Progenitor cell of endocrine pancreas (in vitro differentiated cells): Measurements from ENCODE around the gene PTPRT. TPM values are rescaled to one million over a fixed set of nuclear protein-coding genes. Genes with fewer than 3 reads are reported as not detected.

Source experiments
- DNase-seq: peaks from one replicate; pipeline ENCODE4 v3.0.0; 2021; ENCODE audit warnings: low spot score; ENCODE audit not compliant: unreplicated experiment
- H3K27ac Mint-ChIP-seq: 2 replicates; pipeline ENCODE4 v1.8.0; 2021; ENCODE audit warnings: mild to moderate bottlenecking, moderate library complexity, mixed read lengths
- H3K27me3 Mint-ChIP-seq: 2 replicates; pipeline ENCODE4 v1.8.0; 2021; ENCODE audit warnings: mixed read lengths
- H3K36me3 Mint-ChIP-seq: 2 replicates; pipeline ENCODE4 v1.8.0; 2022; ENCODE audit warnings: mixed read lengths; ENCODE audit not compliant: insufficient read depth
- H3K4me1 Mint-ChIP-seq: 2 replicates; pipeline ENCODE4 v1.8.0; 2021; ENCODE audit warnings: low read depth, mixed read lengths
- H3K4me3 Mint-ChIP-seq: 2 replicates; pipeline ENCODE4 v1.8.0; 2021; ENCODE audit warnings: low read depth, mild to moderate bottlenecking, moderate library complexity, mixed read lengths
- H3K9me3 Mint-ChIP-seq: 2 replicates; pipeline ENCODE4 v1.8.0; 2021; ENCODE audit warnings: low read depth, mixed read lengths
- total RNA-seq: library from RNA; stranded (reverse); gene quantifications from 2 replicates; pipeline ENCODE4 v1.2.1, GENCODE V29; 2021
- TF ChIP-seq, protein P1 (sequence below): fragments of 200-600 bp; sonication (generic); IDR thresholded peaks from one replicate; pipeline ENCODE4 v1.5.0; 2021; ENCODE audit warnings: antibody characterized with exemption, mild to moderate bottlenecking; ENCODE audit not compliant: unreplicated experiment

The PTPRT gene
- total RNA-seq, 1 donor from 2014 or later: 65.9 TPM

DNA sequence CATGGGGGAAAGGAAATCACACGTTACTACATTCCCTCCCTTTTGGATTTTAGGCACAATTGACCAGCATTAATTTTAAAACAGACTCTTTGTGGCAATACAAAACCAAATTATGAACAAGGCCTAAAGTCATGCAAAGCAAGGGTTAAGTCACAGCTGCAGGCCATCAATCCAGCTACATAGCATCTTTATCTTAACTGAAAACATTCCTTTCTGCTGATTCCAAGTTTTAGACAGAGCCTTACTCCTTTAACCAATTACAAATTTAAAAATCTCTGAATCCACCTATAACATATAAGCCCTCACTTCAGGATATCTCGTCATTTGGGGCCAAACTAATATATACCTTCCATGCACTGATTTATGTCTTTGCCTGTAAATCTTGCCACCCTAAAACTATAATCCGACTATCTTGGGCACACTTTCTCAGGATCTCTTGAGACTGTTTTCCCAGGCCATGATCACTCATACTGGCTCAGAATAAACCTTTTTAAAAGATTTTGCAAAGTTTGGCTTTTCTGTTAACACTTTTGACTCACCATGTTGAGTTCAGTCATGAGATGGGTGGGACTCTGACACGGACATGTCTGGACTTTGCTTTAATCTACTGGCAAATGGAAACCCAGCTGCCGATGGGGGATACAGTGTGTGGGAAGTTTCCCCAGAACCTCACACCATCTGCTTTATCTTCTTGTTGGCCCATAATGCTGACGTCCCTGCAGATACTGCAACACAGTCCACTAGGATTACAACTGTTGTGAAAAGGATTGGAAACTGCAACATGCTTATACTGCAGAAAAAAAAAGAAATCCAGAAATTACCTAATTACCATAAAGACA is 757.0 kb downstream of the PTPRT start:
- TF ChIP-seq, protein P1, sequence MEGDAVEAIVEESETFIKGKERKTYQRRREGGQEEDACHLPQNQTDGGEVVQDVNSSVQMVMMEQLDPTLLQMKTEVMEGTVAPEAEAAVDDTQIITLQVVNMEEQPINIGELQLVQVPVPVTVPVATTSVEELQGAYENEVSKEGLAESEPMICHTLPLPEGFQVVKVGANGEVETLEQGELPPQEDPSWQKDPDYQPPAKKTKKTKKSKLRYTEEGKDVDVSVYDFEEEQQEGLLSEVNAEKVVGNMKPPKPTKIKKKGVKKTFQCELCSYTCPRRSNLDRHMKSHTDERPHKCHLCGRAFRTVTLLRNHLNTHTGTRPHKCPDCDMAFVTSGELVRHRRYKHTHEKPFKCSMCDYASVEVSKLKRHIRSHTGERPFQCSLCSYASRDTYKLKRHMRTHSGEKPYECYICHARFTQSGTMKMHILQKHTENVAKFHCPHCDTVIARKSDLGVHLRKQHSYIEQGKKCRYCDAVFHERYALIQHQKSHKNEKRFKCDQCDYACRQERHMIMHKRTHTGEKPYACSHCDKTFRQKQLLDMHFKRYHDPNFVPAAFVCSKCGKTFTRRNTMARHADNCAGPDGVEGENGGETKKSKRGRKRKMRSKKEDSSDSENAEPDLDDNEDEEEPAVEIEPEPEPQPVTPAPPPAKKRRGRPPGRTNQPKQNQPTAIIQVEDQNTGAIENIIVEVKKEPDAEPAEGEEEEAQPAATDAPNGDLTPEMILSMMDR: no peak
- H3K27ac Mint-ChIP-seq: no peak overlapping the region
- H3K4me1 Mint-ChIP-seq: peaks cover 13% of the 10 kb centered on the region
- no peaks in the 10 kb centered on the region for H3K9me3 Mint-ChIP-seq
- peaks cover 3% of the 10 kb centered on the region for H3K27me3 Mint-ChIP-seq
- no peak for DNase-seq
- H3K4me3 Mint-ChIP-seq: no peak overlapping the region
- peaks cover 1% of the 10 kb centered on the region for H3K36me3 Mint-ChIP-seq

DNA sequence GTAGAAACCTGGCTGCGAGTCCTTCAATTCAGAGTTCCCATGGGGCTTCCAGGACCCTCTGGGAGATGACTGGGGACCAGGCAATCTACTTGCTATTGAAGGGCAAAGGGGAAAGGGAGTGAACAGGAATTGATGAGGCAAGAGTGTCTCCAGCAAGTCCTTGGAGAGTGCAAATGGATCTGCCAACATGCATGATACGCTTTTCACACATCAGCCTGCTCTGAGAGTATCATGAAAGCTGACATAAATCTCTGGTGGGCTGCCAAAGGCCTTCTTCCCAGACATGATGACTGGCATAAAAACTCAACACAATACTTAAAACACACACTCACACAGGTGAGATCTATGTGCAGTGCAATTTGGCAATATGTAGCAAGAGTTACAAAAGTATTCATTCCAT is 759.1 kb downstream of the PTPRT start:
- no peak overlapping the region for H3K4me3 Mint-ChIP-seq
- H3K27ac Mint-ChIP-seq: no peak overlapping the region
- H3K9me3 Mint-ChIP-seq: no peaks in the 10 kb centered on the region
- no peak for DNase-seq
- peaks cover 10% of the 10 kb centered on the region for H3K4me1 Mint-ChIP-seq
- peaks cover 3% of the 10 kb centered on the region for H3K27me3 Mint-ChIP-seq
- TF ChIP-seq, protein P1: no peak
- H3K36me3 Mint-ChIP-seq: peaks cover 3% of the 10 kb centered on the region

DNA sequence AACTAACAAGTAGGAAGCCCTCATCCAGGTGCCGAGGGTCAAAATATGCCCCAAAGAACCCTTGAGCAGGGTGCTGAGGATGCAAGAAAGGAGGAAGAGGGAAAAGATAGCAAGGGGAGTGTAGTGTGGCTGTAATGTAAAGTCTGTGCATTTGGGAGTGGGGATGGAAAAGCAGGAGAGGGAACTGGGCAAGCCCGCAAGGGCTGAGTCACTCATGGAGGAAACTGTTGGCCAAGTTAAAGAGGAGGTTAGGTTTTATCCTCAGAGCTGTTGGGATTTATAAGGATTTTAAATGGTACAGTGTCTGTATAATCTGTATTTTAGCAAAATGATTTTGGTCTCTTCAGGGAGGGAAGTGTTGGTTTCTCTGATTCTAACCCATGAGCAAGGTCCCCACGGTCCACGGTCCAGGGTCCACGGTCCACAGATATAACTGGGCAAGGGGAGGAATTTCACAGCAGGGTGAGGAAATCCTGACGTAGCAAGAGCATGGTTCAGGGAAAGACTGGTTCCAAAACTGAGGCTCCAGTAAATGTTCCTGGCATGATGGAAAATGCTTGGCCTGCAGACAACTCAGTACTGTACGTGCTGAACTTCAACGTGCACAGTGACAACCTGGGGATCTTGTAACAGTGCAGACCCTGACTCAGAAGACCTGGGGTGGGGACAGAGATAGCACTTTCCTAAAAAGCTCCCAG is 759.8 kb downstream of the PTPRT start:
- Mint-ChIP-seq H3K27me3 (peaks cover 3% of the 10 kb centered on the region), H3K4me1 (peaks cover 10% of the 10 kb centered on the region), H3K27ac (no peak overlapping the region), H3K36me3 (peaks cover 4% of the 10 kb centered on the region), H3K9me3 (no peaks in the 10 kb centered on the region), H3K4me3 (no peak overlapping the region)
- DNase-seq: no peak
- TF ChIP-seq, protein P1: no peak

DNA sequence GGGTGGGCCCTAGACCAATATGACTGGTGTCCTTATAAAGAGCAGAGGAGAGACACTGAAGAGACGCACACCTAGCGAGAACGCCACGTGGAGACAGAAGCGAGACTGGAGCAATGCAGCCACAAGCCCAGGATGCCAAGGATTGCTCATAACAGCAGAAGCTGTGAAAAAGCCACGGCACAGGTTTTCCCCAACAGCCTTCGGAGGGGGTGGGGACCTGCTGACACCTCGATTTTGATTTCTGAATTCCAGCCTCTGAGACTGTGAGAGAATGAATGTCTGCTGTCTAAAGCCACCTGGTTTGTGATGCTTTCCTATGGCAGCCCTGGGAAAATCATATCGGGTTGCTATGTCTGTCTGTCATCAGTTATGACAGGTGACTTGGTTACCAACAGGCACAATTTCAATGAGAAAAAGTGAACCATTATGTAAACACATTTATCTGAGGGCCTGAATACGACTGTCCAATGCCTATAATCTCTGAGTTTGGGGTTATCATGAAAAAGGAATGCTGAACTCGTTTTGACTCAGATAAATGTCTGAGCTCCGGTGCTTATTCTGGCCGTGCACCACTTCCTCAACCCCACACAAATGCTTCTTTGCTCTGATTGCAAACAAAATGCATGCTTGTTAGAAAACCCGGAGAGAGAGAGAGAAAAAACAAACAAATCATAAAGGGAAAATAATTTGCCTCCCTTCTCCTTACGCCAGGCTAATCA is 769.7 kb downstream of the PTPRT start:
- H3K9me3 Mint-ChIP-seq: peaks cover 11% of the 10 kb centered on the region

More for the DNA sequence above, 769.7 kb downstream of the PTPRT start:
- H3K36me3 Mint-ChIP-seq: peaks cover 3% of the 10 kb centered on the region
- no peak overlapping the region for H3K4me3 Mint-ChIP-seq
- H3K27me3 Mint-ChIP-seq: no peaks in the 10 kb centered on the region
- H3K27ac Mint-ChIP-seq: no peak overlapping the region
- DNase-seq: no peak
- H3K4me1 Mint-ChIP-seq: peaks cover 11% of the 10 kb centered on the region
- TF ChIP-seq, protein P1: no peak
